ENCODE results near the gene AP2B1. TPM values are rescaled to one million over a fixed set of nuclear protein-coding genes. Genes with fewer than 3 reads are reported as not detected.

The AP2B1 gene
- total RNA-seq, 5 donors from 2014 or later (not counting 1 experiment from before 2014, with no cell fraction given), result 106 to 157 (median 134) TPM

DNA sequence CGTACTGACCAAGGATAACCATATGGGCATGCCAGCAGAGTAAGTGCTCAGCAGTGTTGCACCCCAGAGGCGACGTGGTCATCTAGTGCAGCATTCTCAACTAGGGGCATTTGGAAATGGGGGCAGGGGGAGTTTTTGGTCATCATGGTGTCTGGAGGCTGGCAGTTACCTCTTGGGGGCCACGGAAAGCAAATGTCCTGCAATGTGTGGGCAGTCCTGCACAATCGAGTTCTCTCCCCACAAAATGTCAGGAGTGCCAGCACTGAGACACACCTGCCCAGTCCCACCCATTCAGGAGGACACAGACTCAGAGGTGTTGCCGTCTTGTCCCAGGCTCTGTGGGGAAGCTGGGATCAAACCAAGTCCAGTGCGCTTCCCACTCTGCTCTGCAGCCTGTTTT, 147.3 kb downstream of the AP2B1 start:
- POLR2A ChIA-PET, result interaction anchor here in 1 of 2 donors (0.6 kb wide), 1 partner anchor 62 kb away, joined by 4 read pairs; no protein-coding TSS in a partner anchor
- H3K27ac Mint-ChIP-seq, result no peak overlapping the region
- H3K27me3 Mint-ChIP-seq, result no peaks in the 10 kb centered on the region
- H3K4me1 Mint-ChIP-seq, result peaks cover 24 to 29% (median 26%) of the 10 kb centered on the region in 3 donors
- H3K4me3 Mint-ChIP-seq, result no peak overlapping the region
- no peaks in the 10 kb centered on the region for H3K36me3 ChIP-seq (ENCODE audit: control insufficient read depth in 2 of 2, extremely low read depth in 1 of 2, insufficient read depth in 1 of 2, low read length in 1 of 2)
- CTCF ChIA-PET, result no interaction called here
- H3K36me3 Mint-ChIP-seq, result peaks cover 7% of the 10 kb centered on the region
- no peaks in the 10 kb centered on the region for H3K9me3 Mint-ChIP-seq
- H3K27ac ChIP-seq (ENCODE audit: low read length), result no peak overlapping the region
- H3K4me1 ChIP-seq (ENCODE audit: control insufficient read depth in 1 of 2, extremely low read depth in 1 of 2, insufficient read depth in 2 of 2, low read length in 2 of 2), result peaks cover 8 to 21% of the 10 kb centered on the region in 2 experiments
- 92% methylated on average over 6 of the region's 7 CpGs for WGBS (ENCODE audit: insufficient coverage)
- ATAC-seq (replicated peaks in 1 of 4) (no peak), DNase-seq (no peak)
- no peak overlapping the region for H3K4me3 ChIP-seq (ENCODE audit: control insufficient read depth in 1 of 2, extremely low read depth in 1 of 2, low read length in 1 of 2)
- no peaks in the 10 kb centered on the region for H3K9me3 ChIP-seq
- peaks cover 0 to 3% of the 10 kb centered on the region in 2 experiments for H3K27me3 ChIP-seq (replicated peaks in 1 of 2; ENCODE audit: control insufficient read depth in 2 of 2, extremely low read depth in 1 of 2, insufficient read depth in 2 of 2, low read length in 1 of 2)

DNA sequence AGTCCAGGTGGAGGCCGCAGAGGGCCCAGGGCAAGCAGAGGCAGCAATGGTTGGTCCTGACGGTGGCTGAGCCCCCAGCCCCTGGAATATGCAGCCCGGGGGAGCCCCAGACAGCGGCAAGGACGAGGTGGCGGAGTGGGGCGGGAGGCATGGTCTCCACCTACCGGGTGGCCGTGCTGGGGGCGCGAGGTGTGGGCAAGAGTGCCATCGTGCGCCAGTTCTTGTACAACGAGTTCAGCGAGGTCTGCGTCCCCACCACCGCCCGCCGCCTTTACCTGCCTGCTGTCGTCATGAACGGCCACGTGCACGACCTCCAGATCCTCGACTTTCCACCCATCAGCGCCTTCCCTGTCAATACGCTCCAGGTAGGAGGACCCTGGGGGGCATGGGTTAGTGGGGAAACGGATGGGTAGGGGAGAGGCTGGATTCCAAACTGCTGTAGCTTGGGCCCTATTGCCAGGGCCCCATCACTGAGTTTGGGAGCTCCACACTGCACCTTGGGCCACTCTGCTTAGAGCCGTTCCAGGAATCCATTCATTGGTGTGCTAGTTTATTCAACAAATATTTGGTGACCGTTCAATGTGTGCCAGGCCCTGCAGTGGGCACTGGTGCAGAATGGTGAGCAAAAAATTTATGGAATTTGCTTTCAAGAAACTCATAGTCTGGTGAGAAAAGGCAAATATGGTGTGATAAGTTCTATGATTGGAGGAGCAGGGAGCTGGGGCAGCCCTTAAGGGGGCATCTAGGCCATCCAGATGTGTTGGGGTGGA, 148.1 kb downstream of the AP2B1 start:
- Mint-ChIP-seq H3K4me1 (peaks cover 19 to 22% (median 20%) of the 10 kb centered on the region in 3 donors), H3K4me3 (no peak overlapping the region), H3K36me3 (peaks cover 7% of the 10 kb centered on the region), H3K9me3 (no peaks in the 10 kb centered on the region), H3K27me3 (peaks cover 5 to 6% of the 10 kb centered on the region in 2 donors), H3K27ac (no peak overlapping the region)
- Histone ChIP-seq H3K27me3 (replicated peaks in 1 of 2; ENCODE audit: control insufficient read depth in 2 of 2, extremely low read depth in 1 of 2, insufficient read depth in 2 of 2, low read length in 1 of 2) (peaks cover under 1 to 6% of the 10 kb centered on the region in 2 experiments), H3K27ac (ENCODE audit: low read length) (no peak overlapping the region), H3K9me3 (no peaks in the 10 kb centered on the region), H3K36me3 (ENCODE audit: control insufficient read depth in 2 of 2, extremely low read depth in 1 of 2, insufficient read depth in 1 of 2, low read length in 1 of 2) (no peaks in the 10 kb centered on the region), H3K4me1 (ENCODE audit: control insufficient read depth in 1 of 2, extremely low read depth in 1 of 2, insufficient read depth in 2 of 2, low read length in 2 of 2) (peaks cover 8 to 17% of the 10 kb centered on the region in 2 experiments), H3K4me3 (ENCODE audit: control insufficient read depth in 1 of 2, extremely low read depth in 1 of 2, low read length in 1 of 2) (no peak overlapping the region)
- ATAC-seq (replicated peaks in 1 of 4) (no peak), DNase-seq (no peak)
- WGBS (ENCODE audit: insufficient coverage), result 93% methylated on average over 22 of the region's 29 CpGs
- CTCF ChIA-PET, result no interaction called here
- POLR2A ChIA-PET, result no interaction called here

GRCh38 chr17:35736236-35736635, 149.1 kb downstream of the AP2B1 start:
- peaks cover under 1 to 11% of the 10 kb centered on the region in 2 experiments for H3K4me1 ChIP-seq (ENCODE audit: control insufficient read depth in 1 of 2, extremely low read depth in 1 of 2, insufficient read depth in 2 of 2, low read length in 2 of 2)
- ChIA-PET POLR2A (no interaction called here), CTCF (no interaction called here)
- peaks cover 7 to 13% of the 10 kb centered on the region in 2 experiments for H3K27me3 ChIP-seq (replicated peaks in 1 of 2; ENCODE audit: control insufficient read depth in 2 of 2, extremely low read depth in 1 of 2, insufficient read depth in 2 of 2, low read length in 1 of 2)
- 90% methylated on average over 3 of the region's 5 CpGs for WGBS (ENCODE audit: insufficient coverage)
- H3K9me3 Mint-ChIP-seq, result no peaks in the 10 kb centered on the region
- no peak for ATAC-seq (replicated peaks in 1 of 4)
- no peak for DNase-seq
- no peak overlapping the region for H3K27ac ChIP-seq (ENCODE audit: low read length)
- H3K4me3 ChIP-seq (ENCODE audit: control insufficient read depth in 1 of 2, extremely low read depth in 1 of 2, low read length in 1 of 2), result no peak overlapping the region
- H3K27ac Mint-ChIP-seq, result no peak overlapping the region
- no peak overlapping the region for H3K4me3 Mint-ChIP-seq
- H3K36me3 ChIP-seq (ENCODE audit: control insufficient read depth in 2 of 2, extremely low read depth in 1 of 2, insufficient read depth in 1 of 2, low read length in 1 of 2), result no peaks in the 10 kb centered on the region
- H3K9me3 ChIP-seq, result no peaks in the 10 kb centered on the region
- H3K27me3 Mint-ChIP-seq, result peaks cover 6 to 13% of the 10 kb centered on the region in 2 donors
- H3K36me3 Mint-ChIP-seq, result no peaks in the 10 kb centered on the region
- H3K4me1 Mint-ChIP-seq, result peaks cover 12 to 13% (median 12%) of the 10 kb centered on the region in 3 donors

GRCh38 chr17:35738519-35739133, 151.5 kb downstream of the AP2B1 start:
- Mint-ChIP-seq H3K4me1 (peaks cover 5 to 10% (median 9%) of the 10 kb centered on the region in 3 donors), H3K9me3 (no peaks in the 10 kb centered on the region), H3K36me3 (no peaks in the 10 kb centered on the region), H3K27me3 (peaks cover 19 to 30% of the 10 kb centered on the region in 2 donors), H3K27ac (no peak overlapping the region), H3K4me3 (no peak overlapping the region)
- Histone ChIP-seq H3K9me3 (no peaks in the 10 kb centered on the region), H3K27me3 (replicated peaks in 1 of 2; ENCODE audit: control insufficient read depth in 2 of 2, extremely low read depth in 1 of 2, insufficient read depth in 2 of 2, low read length in 1 of 2) (peaks cover 7 to 37% of the 10 kb centered on the region in 2 experiments), H3K4me1 (ENCODE audit: control insufficient read depth in 1 of 2, extremely low read depth in 1 of 2, insufficient read depth in 2 of 2, low read length in 2 of 2) (peaks cover 0 to 11% of the 10 kb centered on the region in 2 experiments), H3K27ac (ENCODE audit: low read length) (no peak overlapping the region), H3K4me3 (ENCODE audit: control insufficient read depth in 1 of 2, extremely low read depth in 1 of 2, low read length in 1 of 2) (no peak overlapping the region), H3K36me3 (ENCODE audit: control insufficient read depth in 2 of 2, extremely low read depth in 1 of 2, insufficient read depth in 1 of 2, low read length in 1 of 2) (no peaks in the 10 kb centered on the region)
- DNase-seq (no peak), ATAC-seq (replicated peaks in 1 of 4) (no peak)
- WGBS (ENCODE audit: insufficient coverage), result 80% methylated on average over 2 of the region's 5 CpGs
- ChIA-PET CTCF (interaction anchor here (0.5 to 1.3 kb wide), 2 partner anchors 9 to 11 kb away, joined by 3 to 10 read pairs; no protein-coding TSS in a partner anchor), POLR2A (no interaction called here)

GRCh38 chr17:35740216-35740615, 153.1 kb downstream of the AP2B1 start:
- H3K27ac ChIP-seq (ENCODE audit: low read length), result no peak overlapping the region
- Mint-ChIP-seq H3K36me3 (no peaks in the 10 kb centered on the region), H3K4me3 (peak overlapping the region in 1 of 3 donors; percentile 65), H3K4me1 (peaks cover 5 to 10% (median 9%) of the 10 kb centered on the region in 3 donors), H3K27me3 (peaks cover 22 to 39% of the 10 kb centered on the region in 2 donors), H3K27ac (no peak overlapping the region), H3K9me3 (no peaks in the 10 kb centered on the region)
- ATAC-seq (replicated peaks in 1 of 4), result no peak
- H3K9me3 ChIP-seq, result no peaks in the 10 kb centered on the region
- peaks cover 7 to 53% of the 10 kb centered on the region in 2 experiments for H3K27me3 ChIP-seq (replicated peaks in 1 of 2; ENCODE audit: control insufficient read depth in 2 of 2, extremely low read depth in 1 of 2, insufficient read depth in 2 of 2, low read length in 1 of 2)
- no peaks in the 10 kb centered on the region for H3K36me3 ChIP-seq (ENCODE audit: control insufficient read depth in 2 of 2, extremely low read depth in 1 of 2, insufficient read depth in 1 of 2, low read length in 1 of 2)
- CTCF ChIA-PET, result no interaction called here
- 97% methylated on average over 6 of the region's 7 CpGs for WGBS (ENCODE audit: insufficient coverage)
- H3K4me1 ChIP-seq (ENCODE audit: control insufficient read depth in 1 of 2, extremely low read depth in 1 of 2, insufficient read depth in 2 of 2, low read length in 2 of 2), result peaks cover 0 to 11% of the 10 kb centered on the region in 2 experiments
- POLR2A ChIA-PET, result interaction anchor here (0.5 to 0.6 kb wide), 2 partner anchors 9 to 17 kb away, joined by 3 read pairs; no protein-coding TSS in a partner anchor
- DNase-seq, result no peak
- no peak overlapping the region for H3K4me3 ChIP-seq (ENCODE audit: control insufficient read depth in 1 of 2, extremely low read depth in 1 of 2, low read length in 1 of 2)
